GM12864 (cell line): ENCODE results near the gene PSMA4.
"Not testable (repeated sequence)": the region's sequence is repeated elsewhere in the genome, so short reads cannot be mapped to it uniquely, and the experiment has no call there.

Experiments used
- DNase-seq: peaks from one replicate; pipeline ENCODE4 v3.0.0-alpha.2; 2011; ENCODE audit warnings: low read depth
- H3K4me3 ChIP-seq: 2 replicates; pipeline ENCODE4 v1.5.1; 2011; ENCODE audit warnings: mild to moderate bottlenecking, low read depth, low read length, control low read depth
- TF ChIP-seq, protein P1 (sequence below): IDR thresholded peaks from 2 replicates; pipeline ENCODE4 v1.5.1; 2011; ENCODE audit warnings: low read depth, mild to moderate bottlenecking, moderate library complexity, low read length, control low read depth, inconsistent platforms; ENCODE audit errors: missing control alignments

Gene PSMA4

DNA sequence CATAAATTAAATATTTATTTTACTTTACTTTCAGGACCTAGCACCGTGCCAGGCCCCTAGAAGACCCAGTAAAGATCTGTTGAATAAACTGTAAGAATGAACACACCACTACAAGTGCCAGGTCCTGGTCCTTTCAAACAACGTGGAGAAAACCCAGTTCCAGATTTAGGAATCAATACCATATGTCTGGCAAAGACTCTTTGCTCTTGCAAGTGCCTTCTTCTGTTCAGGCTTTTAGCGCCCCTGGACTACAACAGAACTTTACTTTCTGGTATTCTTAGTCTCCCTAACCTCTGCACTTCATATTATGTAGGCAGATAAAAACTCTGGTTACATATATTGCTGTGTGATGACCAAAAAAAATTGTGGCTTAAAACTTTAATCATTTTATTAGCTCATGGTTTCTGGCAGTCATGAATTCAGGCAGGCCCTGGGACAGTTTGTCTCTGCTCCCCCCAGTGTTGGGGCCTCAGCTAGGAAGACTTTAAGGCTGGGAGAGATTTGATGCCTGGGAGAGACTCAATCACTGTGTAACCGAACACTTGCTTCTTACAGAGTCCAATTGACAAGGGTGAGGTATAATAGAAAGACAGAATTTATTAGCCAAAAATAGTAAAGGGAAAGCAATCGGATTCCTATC is 2.9 kb upstream of the PSMA4 start:
- no peak overlapping the region for H3K4me3 ChIP-seq
- no peak for DNase-seq
- TF ChIP-seq, protein P1, sequence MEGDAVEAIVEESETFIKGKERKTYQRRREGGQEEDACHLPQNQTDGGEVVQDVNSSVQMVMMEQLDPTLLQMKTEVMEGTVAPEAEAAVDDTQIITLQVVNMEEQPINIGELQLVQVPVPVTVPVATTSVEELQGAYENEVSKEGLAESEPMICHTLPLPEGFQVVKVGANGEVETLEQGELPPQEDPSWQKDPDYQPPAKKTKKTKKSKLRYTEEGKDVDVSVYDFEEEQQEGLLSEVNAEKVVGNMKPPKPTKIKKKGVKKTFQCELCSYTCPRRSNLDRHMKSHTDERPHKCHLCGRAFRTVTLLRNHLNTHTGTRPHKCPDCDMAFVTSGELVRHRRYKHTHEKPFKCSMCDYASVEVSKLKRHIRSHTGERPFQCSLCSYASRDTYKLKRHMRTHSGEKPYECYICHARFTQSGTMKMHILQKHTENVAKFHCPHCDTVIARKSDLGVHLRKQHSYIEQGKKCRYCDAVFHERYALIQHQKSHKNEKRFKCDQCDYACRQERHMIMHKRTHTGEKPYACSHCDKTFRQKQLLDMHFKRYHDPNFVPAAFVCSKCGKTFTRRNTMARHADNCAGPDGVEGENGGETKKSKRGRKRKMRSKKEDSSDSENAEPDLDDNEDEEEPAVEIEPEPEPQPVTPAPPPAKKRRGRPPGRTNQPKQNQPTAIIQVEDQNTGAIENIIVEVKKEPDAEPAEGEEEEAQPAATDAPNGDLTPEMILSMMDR: no peak

DNA sequence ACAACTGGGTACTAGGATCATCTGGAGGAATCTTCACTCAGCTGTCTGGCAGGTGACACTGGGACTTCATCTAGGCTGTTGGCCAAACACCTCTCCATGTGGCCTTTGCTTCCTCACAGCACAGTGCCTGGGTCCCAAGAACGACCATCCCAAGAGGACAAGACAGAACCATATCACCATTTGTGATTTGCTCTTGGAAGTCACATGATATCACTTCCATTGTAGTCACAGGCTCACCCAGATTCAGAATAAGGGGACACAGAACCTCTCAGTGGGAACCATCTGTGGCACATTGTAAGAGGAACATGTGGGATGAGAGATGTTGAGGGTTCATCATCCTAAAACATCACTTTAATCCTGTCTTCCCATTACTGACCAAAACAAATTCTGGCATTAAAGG is 1.9 kb upstream of the PSMA4 start:
- TF ChIP-seq, protein P1: no peak
- no peak overlapping the region for H3K4me3 ChIP-seq
- DNase-seq: no peak

DNA sequence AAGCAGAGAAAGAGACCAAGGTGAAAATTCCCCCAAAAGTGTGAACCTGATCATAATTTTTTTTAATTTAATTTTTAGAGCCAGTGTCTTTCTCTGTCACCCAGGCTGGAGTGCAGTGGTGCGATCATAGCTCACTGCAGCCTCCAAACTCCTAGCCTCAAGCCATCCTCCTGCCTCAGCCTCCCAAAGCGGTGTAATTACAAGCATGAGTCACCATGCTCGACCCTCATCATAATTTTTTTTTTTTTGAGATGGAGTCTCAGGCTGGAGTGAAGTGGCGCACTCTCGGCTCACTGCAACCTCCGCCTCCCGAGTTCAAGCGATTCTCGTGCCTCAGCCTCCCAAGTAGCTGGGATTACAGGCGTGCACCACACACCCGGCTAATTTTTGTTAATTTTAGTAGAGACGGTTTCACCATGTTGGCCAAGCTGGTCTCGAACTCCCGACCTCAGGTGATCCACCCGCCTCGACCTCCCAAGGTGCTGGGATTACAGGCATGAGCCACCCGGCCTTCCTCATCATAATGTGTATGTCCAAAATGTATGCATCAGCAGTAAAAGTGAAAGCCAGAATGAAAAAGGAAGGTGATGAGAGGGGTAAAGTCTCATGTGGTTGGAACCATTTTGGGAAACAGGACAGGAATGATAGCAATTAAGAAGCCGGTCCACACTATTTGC is 642 bp upstream of the PSMA4 start:
- H3K4me3 ChIP-seq: peak overlapping the region; percentile 95
- not testable (repeated sequence) for DNase-seq

DNA sequence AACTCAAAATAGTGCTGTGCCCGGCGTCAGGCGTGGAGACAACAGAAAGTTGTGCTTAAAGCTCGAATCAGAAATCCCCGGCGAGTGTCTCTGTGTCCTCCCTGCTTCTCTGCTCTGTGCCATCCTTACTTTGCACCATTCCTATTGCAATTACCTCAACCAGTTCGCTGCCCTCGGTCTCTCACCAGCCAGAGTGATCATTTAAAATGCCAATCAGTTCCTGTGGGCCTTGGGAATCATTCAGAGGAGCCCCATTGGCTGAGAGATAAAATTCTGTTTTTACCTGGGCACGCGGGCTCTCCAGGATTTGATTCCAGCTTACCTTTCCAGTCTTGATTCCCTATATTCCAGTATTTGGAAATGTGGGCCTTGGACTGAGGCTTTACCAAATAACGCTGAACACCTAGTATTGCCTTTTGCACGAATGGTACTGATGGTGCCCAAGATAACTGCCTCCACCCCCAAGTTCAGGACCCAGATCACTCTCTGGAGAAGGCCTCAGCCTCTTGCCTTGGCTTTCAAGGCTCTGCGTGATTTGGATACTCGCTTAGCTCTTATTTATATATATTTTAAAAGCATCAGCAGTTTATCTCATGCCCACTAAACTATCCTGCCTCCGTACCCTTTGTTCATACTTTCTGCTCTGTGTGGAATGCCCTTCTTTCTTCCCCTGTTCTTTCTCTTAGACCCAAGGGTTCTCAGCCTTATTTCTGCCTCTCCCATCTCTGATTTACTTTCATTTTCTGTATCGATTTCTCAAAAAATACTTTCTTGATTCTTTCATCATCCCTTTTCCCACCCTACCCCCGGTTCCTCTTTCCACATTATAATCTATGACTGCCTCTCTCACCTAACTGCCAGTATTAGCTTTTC is 863 bp downstream of the PSMA4 start:
- H3K4me3 ChIP-seq: peak overlapping the region; percentile 95
- no peak for DNase-seq
- TF ChIP-seq, protein P1: no peak

DNA sequence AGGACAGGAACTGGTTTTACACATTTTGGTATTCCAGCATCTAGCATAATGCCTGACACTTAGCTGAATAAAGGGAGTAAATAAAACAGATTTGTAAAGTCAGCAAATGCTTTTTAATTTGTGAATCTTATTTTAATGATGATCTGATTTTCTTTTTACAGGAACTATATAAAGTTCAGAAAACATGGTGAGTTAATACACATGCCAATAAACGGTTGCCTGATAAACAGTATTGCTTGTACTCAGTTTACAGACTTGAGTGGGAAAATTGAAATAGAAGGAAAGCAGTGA is 1.4 kb downstream of the PSMA4 start:
- peak overlapping the region; percentile 95 for H3K4me3 ChIP-seq
- TF ChIP-seq, protein P1: no peak
- DNase-seq: no peak

DNA sequence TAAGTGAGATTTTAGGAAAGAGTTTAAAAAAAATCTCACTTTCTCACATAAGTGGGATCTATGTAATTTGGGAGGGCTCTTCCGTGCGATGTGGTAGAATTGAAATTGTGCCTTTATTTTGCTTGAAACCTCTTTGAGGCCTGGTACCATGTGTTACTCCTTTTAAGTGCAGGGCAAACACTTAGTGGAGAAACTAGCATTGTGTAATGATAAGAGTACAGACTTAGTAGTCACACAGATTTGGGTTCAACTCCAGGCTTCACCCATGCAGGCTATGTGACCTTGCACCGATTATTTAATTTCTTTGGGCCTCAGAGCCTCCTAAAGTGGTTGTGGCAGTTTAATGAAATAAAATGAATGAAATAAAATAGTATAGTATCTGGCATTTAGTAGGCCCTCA is 2.4 kb downstream of the PSMA4 start:
- no peak overlapping the region for H3K4me3 ChIP-seq
- TF ChIP-seq, protein P1: no peak
- no peak for DNase-seq

DNA sequence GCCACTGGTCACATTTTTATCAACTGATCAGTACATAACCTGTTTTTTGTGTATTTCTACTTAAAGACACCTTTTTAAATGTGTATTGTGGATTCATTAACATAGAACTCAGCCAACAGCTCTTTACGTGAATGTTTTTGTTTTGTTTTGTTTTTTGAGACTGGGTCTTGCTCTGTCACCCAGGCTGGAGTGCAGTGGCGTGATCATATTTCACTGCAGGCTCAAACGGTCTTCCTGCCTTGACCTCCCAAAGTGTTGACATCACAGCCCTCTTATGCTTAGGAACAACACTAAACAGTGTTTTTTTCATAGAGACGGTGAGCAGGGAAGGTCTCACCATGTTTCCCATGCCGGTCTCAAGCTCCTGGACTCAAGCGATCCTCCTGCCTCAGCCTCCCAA is 9.9 kb downstream of the PSMA4 start:
- no peak for DNase-seq
- TF ChIP-seq, protein P1: no peak
- H3K4me3 ChIP-seq: no peak overlapping the region
